ENCODE data around the gene PPFIBP1.
"Not testable (repeated sequence)": the region's sequence is repeated elsewhere in the genome, so short reads cannot be mapped to it uniquely, and the experiment has no call there.

The PPFIBP1 gene

GRCh38 chr12:27572486-27573255 is 48.7 kb downstream of the PPFIBP1 start:
- DNase-seq: no peak

DNA sequence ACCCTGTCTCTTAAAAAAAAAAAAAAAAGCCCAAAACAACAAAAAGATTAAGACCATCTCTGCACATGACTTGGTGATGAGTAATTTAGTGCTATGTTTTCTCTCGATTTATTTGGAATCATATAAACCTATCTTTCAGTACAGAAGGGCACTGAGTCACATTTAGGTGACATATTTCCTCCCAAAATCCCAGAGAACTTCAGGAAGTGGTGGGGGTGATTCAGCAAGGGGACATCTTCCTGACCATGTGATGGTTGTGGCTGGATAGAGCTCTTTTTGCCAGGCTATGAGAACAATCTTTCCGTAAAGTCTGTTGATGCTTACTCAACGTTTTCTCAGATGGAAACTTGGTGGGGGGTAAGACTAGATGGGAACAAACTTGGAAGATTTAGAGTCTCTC is 50.0 kb downstream of the PPFIBP1 start:
- DNase-seq: no peak

DNA sequence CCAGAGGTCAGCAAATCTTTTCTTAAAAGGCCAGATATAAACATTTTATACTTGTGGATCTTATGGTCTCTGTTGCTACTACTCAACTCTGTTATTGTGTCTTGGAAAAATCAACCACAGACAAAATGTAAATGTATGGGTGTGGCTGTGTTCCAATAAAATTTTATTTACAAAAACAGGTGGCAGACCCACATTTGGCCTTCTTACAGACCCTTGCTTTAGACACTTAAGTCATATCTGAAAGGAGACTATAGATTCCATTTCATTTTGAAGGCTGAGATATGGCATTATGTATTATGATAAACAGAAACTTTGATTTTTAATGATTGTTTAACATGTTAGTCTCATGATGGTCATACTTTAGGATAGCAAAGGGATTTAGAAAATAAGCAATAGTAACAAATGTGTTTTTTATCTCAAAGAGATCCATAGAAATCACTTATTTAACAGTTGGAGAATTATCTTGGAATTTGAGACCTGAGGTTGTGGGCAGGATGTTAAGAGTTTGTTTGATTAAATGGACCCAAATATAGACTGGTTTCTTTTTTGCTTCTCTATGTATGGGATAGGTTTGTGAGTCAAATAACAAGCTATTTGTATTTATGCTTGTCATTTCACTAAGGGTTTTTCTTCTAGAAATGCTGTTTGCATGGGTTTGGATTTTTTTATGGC is 51.2 kb downstream of the PPFIBP1 start:
- no peak for DNase-seq

GRCh38 chr12:27575762-27576118 is 51.7 kb downstream of the PPFIBP1 start:
- DNase-seq: no peak

GRCh38 chr12:27576667-27577347 is 52.8 kb downstream of the PPFIBP1 start:
- DNase-seq: no peak

- DNase-seq: no peak
Measured at GRCh38 chr12:27577688-27578087, 53.7 kb downstream of the PPFIBP1 start.

- no peak for DNase-seq
Measured at GRCh38 chr12:27578689-27579372, 54.8 kb downstream of the PPFIBP1 start.

GRCh38 chr12:27580561-27581330 is 56.7 kb downstream of the PPFIBP1 start:
- no peak for DNase-seq

DNA sequence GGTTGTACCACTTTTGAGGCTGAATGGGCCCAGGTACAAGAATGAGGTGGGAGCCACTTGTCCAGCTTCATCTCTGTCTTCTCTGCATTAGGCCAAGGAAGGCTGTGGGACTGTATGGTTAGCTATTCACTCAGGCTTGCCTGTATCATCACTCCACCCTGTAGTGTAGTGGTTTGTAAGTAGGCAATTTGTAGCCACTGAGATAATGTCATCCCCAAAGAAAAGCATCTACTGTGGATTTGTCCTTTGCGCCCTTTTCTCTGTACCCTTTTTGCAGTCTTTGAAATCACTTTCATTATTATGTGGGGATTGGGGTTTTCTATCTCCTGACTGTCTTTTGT is 57.3 kb downstream of the PPFIBP1 start:
- DNase-seq: not testable (repeated sequence)

DNA sequence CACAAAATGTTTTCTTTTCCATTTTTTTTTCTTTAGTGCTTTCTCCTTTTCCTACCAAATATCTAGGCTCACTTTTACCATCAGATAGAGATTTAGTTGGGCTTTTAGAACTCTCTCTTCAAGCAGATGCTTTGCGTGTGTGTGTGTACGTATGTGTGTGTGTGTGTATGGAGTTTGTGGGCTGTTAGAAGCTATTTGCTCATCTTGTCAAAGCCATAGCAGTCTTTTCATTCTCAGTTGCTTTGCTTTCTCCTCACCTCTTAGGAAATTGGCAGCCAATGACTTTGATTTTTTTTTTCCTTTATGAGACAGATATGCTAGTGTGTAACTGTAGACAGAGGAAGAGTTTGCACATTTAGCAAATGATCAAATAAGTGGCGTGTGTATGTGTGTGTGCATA is 57.8 kb downstream of the PPFIBP1 start:
- DNase-seq: not testable (repeated sequence)

DNA sequence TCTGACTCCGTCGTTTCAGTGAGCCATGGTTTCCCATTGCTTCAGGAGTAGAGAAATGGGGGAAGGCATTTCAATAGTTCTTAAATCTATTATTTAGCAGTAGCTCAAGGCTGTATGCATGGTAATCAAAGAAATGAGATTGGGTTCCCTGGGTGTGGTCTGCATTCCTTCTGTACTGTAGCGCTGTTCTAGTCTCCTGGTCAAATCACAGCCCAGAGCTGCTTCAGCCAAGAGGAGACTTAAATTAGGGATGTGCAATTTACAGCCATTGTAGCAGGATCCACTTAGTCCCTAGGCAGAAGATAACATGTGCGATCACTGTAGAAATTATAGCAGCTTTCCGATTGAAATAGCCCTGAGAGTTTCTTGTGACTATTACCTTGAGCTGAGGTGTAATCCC is 58.4 kb downstream of the PPFIBP1 start:
- DNase-seq: not testable (repeated sequence)

- DNase-seq: no peak
Measured at GRCh38 chr12:27583057-27583797, 59.2 kb downstream of the PPFIBP1 start.

- no peak for DNase-seq
Measured at GRCh38 chr12:27583981-27584380, 60.0 kb downstream of the PPFIBP1 start.

DNA sequence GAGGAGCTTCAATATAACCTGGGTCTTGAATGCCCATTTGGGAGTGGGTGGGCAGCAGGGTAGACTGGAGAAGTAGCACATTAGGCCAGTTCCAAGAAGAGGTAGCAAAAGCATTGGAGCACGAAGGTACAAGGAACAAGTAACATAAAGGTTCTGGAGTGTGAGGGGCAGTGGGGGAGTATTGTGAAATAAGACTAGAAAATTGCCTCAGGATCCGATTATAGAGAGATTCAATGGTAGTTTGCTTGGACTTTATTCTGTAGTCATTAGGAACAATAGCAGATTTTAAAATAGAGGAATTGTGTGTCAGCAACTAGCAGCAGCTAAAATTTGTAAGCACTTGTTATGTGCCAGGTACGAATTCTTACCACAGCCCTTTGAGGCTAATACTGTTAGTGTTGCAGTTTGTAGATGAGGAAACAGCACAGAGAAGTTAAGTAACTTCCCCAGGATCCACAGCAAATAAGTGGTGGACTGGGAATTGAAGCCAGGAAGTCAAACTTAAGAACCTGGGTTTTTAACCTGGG is 61.8 kb downstream of the PPFIBP1 start:
- no peak for DNase-seq

DNA sequence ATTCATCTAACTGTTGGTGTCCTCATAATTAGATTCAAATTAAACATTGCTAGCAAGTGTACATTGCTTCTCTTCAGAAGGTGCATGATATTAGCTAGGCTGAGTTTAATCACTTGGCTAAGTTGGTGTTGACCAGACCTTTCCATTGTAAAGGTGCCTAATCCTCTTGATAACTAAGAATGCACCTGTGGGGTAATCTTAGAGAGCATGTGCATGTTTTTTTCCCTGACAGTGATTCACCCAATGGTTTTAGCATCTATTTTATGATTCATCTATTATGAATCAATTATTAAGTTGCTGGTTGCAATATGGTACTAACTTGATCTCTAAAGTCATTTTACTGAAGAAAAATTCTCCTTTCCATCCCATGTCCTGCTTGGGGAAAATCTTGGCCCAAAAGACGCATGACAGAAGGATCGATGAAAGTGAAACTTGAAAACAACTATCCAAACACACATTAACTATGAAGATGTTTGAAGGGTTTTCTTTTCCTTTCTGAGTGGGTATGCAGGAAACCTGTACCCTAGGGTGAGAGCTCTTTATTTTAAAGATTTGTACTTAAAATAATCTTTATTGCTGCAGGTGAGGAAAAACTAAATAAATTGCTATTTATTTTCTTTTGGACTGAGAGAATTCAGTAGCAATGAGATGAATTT is 64.2 kb downstream of the PPFIBP1 start:
- not testable (repeated sequence) for DNase-seq

- DNase-seq: no peak
Measured at GRCh38 chr12:27588776-27589175, 64.8 kb downstream of the PPFIBP1 start.

DNA sequence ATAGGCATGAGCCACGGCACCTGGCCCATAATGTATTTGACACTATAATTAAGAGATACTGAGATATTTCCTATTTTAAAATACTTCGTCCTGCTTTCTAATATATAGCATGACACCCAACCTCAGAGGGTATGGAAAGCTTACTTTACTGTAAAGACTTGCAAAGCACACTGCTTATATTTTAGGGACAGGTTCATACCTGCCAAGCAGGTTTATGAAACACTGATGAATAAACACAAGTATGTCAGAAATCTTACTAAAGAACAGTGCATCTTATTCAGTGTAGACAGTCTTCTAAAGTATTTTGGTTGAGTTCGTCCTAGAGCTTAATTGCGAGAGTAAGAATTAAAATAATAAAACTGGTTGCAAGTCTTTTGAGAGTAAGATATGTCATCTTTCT is 65.4 kb downstream of the PPFIBP1 start:
- no peak for DNase-seq

GRCh38 chr12:27591698-27592097 is 67.7 kb downstream of the PPFIBP1 start:
- DNase-seq: not testable (repeated sequence)

DNA sequence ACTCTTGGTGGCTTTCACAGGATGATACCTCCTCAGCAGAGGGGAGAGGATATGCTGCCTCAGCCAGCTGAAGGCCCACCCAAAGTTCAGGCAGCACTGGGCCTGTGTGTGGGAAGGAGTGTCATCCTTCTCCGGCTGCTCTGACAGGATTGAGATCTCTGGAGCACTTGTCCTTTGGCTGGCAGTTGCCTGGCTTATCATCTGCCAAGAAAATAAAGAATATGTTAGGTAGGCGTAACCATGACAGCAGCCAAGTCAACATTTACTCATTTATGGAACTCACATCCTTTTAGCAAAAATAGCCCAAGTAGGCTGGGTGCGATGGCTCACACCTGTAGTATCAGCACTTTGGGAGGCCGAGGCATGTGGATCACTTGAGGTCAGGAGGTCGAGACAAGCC is 68.5 kb downstream of the PPFIBP1 start:
- DNase-seq: no peak

- DNase-seq: no peak
Measured at GRCh38 chr12:27593266-27593665, 69.3 kb downstream of the PPFIBP1 start.

DNA sequence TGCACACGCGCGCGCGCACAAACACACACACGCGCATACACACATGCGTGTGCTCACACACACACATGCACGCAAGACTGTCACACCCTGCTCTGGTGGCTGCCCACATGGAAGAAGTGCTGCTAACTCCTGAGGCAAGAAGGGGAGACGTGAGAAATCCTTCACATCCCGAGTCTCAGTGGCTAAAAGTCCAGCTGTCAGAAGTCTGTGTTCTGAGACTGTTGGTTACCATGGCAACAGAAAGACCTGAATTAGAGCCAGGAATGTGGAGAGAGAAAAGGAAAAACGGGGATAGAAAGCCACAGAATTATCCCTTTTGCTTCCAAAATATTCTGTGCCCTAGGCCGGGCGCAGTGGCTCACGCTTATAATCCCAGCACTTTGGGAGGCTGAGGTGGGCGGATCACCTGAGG is 71.2 kb downstream of the PPFIBP1 start:
- DNase-seq: no peak
